ENCODE data around the gene DEFB132.

The DEFB132 gene

GRCh38 chr20:266596-267562 lies 9.4 kb downstream of the DEFB132 start:
- peak; percentile 80 to 97 for DNase-seq

DNA sequence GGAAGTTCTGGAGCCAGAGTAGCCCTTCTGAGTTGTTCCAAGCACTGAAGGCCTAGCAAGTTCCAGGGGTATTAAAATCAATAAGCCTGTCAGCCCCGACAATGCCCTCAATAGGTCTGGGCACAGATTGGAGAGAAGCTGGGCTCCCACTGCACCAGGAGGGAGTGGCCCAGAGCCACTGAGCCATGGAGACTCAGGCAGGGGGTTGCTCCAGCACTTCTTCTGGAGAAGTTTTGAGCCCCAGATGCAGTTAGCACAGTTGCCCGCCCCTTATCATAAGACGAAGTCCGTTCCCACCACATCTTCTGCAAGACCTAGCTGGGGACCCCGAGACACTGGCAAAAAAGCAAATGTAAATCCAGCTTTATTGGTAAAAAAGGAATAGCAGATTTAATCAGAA lies 13.0 kb downstream of the DEFB132 start:
- no peak for DNase-seq

DNA sequence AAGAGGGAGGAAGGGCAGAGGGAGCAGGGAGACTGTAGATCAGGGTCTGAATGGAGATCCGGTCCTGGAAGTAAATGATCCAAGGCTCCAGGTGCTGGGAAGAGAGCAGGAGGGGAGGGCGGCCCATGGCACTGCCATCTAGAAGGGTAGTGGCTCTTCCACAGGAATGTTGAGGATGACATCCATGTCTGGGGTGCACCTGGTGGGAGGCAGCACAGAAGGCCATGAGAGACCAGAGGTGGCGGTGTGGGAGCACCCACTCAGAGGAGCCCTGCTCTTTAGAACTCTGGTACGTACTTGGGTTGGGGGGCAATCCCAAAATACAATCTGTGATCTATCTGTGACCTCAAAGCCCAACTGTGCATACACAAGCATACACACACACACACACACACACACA lies 13.5 kb downstream of the DEFB132 start:
- no peak for DNase-seq

GRCh38 chr20:271528-271927 lies 14.0 kb downstream of the DEFB132 start:
- DNase-seq = no peak

GRCh38 chr20:272718-273117 lies 15.2 kb downstream of the DEFB132 start:
- DNase-seq = no peak

DNA sequence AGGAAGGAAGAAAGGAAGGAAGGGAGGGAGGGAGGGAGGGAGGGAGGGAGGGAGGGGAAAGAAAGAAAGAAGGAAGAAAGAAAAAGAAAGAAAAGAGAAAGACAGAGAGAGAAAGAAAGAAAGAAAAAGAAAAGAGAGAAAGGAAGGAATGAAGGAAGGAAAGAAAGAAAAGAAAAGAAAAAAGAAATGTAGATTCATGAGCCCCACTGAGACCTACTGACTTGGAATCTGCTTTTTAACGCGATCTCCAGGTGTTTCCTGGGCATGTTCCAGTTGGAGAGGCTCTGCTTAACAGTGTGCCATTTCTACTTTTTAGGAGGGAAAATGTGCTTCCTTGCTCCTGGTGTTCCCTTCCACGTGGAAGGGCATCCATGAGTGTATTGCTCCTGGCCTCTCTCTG lies 16.4 kb downstream of the DEFB132 start:
- no peak for DNase-seq

DNA sequence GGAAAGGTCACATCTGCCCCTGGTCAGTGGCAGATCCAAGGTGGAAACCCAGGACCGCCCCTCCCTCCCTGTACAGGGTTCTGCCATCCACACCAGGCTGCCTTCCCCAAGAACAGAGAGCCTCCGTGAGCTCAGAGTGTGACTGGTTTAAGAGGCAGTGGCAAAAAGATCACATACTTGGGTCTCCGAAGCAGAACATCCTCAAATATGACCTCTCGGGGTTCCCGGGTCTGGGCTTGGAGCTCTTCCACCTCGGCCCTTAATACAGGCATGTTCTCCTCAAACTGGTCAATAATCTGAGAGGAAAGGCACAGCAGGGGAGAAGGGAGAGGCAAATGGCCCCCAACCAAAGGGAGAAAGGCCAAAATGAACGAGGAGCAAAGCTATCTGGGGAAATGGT lies 18.3 kb downstream of the DEFB132 start:
- DNase-seq = no peak

DNA sequence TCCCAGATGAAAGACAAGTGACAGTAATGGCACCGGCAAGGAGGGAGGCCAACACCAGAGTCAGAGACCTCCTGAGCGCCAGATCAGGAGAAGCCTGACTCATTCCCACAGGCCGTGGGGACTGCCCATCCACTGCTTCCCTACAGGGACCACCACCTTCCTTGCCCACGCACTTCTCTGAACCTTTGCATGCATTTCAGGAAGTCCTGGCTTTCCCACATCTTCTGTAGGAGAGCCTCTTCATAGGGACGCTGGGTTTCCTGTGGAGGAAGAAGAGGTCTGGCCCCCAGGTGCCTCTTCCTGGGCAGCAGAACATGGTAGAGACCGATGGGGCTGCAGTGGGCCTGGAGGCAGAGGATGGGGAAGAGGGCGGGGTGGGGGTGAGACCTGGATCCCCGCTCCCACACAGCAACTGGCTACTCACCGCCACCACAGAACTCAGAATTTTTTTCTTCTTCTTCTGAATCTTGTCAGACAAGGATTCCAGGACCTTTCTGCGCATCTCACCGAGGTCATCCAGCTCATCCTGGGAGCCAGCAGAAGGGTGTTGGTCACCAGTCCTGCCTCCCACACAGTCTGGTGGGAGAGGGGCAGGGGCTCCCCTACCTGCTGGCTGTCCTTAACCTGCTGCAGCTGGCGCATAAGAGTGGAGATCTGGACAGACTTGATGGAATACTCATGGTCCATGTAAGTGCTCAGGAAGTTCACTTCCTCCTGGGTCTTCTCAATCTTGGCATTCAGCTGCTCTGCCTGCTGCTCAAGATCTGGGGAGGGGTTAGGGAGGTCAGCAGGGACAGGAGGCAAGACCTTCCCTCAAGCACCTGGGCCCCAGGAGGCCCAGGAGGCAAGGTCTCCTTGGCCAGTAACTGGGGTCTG lies 19.3 kb downstream of the DEFB132 start:
- no peak for DNase-seq

GRCh38 chr20:277496-277781 lies 19.9 kb downstream of the DEFB132 start:
- no peak for DNase-seq

- no peak for DNase-seq
Measured at GRCh38 chr20:278181-278580, 20.7 kb downstream of the DEFB132 start.

DNA sequence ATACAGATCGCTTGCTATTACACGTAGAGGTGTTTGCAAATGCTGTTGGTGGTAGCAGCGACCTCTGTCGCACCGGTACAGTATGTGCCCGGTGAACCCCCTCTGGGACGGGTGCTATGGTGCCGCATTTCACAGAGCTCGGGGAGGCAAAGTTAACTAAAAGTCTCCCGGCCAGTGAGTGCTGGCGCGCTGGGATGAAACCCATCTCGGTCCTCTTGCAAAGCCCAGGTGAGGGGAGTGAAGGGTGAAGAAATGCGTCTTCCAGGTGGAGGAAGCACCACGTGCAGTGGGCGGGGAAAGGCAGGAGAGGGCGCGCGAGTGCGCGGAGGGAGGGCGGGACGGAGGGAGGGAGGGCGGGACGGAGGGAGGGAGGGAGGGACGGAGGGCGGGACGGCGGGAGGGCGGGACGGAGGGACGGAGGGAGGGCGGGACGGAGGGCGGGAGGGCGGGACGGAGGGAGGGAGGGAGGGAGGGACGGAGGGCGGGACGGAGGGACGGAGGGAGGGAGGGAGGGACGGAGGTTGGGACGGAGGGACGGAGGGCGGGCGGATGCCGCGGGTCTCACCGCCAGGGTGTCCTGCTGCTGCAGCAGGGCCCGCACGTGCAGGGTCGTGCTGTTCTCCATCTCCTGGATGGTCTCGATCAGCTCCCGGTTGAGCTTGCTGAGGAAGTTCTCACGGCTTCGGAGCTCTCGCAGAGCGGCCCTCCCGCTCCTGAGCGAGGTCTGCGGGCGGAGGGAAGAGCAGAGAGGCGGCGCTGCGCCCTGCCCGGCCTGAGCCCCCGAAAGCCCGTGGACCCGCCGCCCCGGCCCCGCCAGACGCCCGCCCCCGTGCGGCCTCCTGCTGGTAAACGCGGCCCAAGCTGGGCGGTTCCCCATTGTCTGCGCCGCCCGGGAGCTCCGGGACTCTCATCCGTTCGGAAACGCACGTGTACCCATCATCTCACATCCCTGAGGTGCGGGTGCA lies 21.4 kb downstream of the DEFB132 start:
- no peak for DNase-seq

DNA sequence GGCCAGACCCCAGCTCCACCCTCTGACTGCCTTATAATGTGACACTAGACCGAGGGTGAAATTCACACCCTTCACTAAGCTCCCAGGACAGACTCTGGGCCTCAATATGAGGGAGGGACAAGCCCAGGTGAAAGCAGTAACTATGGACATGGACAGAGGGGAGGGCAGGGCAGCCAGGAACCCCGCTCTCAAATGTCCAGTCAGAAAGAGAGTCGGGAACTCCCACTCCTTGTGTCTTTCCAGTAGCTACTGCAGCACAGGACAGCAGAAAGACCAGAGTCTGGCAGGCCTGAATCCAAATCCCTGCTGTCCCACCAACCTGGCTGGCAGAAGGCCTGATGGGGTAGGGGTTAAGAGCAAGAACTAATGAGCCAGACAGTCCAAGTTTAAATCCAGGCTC lies 26.6 kb downstream of the DEFB132 start:
- no peak for DNase-seq

- DNase-seq = no peak
Measured at GRCh38 chr20:286508-286907, 29.0 kb downstream of the DEFB132 start.

DNA sequence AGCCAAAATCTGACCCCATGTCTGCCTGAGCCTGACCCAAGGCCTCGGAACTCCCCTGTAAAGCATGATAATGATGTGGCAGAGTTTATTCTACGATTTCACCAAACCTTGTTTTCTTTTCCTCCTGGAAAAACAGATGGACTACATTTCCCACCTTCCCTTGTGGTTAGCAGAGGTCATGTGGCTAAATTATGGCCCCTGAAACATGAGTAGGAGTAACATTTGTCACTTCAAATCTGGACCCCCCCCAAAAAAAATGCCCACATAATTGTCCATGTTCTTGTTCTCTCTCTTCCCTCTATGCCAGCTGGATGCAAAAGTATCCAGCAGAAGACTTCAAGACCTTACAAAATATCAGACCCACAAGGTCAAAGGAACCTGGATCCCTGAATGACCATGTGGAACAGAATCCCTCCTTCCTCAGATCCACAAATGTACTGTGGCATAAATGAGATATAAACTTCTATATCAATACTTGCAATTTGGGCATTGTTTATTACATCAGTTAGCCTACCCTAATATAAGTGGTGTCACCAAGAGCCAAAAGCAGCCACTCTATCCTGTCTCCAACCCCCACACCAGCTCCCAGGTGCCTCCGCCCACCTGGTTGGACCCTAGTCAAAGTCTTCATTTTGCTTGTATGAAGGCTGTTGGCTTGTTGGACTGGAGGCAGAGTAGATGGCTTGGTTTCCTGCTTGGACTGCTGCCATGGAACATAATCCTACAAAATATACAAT lies 31.6 kb downstream of the DEFB132 start:
- DNase-seq = no peak

GRCh38 chr20:289693-290083 lies 32.2 kb downstream of the DEFB132 start:
- DNase-seq = no peak

GRCh38 chr20:290084-290831 lies 32.7 kb downstream of the DEFB132 start, which contains the start of gene C20orf96:
C20orf96 (minus strand) TSS chr20:290750; CDS start chr20:290610, 140 bp downstream.
- DNase-seq = peak; percentile 90 to 95

DNA sequence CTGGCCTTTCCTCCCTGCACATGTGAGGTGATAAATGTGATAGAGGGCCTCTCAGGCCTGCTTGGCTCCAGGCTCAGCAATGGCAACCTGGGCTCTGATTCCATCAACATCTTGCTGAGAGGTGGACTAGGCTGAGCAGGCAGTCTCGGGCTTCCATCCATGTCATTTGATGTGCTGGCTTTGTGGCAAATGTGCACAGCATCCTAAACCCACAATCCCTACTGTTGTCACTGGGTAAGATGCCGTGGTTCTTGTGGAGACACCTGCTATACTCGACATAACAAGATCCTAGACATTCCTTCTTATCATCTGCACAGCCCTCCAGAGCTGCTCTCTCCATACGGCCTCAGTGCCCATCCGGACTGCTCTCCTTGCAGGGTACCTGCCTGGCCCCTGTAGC lies 37.1 kb downstream of the DEFB132 start:
- DNase-seq = no peak

DNA sequence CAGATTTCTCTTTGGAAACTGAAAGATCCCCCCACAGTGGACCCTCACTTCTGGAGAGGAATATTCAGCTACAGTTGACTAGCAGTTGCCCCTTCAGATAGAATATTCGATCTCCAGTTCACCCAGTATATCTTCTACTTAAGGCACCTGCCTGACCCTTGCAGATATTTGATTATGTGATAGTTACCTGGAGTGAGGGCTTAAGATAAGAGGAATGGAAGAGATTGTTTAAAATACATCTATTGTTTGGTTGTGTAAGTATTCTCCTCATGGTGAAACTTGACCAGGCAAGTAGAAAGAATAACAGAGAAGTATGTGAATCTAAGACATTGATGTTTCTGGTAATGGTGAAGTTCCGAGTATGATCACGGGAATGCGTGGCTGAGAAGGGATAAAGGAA lies 38.3 kb downstream of the DEFB132 start:
- DNase-seq = no peak

DNA sequence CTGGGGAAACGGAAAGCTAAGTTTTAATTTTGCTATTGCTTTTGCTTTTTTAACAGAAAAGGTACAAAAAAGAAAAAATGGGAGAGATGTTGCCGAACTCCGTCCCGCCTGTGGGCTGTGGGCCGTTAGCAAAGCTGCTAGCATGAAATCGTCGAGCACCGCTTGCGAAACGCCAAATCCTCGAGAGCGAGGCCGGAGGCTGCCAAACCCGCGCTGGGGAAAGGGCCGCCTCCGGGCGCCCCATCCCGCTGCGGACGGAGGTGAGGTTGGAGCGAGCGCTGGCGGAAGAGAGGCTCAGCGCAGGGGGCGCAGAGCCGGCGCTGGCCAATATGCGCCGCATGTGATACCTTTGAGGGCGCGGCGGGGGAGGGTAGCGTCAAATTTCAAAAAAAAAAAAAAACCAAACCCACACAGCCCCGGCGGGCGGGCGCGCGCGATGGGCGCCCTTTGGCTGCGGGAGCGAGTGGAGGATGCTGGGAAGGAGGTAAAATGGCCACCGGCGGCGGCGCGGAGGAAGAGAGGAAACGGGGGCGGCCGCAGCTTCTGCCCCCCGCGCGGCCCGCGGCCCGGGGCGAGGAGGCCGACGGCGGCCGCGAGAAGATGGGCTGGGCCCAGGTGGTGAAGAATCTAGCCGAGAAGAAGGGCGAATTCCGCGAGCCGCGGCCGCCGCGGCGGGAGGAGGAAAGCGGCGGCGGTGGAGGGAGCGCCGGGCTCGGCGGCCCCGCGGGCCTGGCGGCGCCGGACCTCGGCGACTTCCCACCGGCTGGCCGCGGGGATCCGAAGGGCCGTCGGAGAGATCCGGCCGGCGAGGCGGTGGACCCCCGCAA lies 39.8 kb downstream of the DEFB132 start, which contains the start of gene ZCCHC3:
TSS of gene ZCCHC3 (plus strand) at position 473 of the 827 bp plus-strand sequence. CDS start at position 490, 17 bp downstream.
- DNase-seq = peak; percentile 90 to 98
